Activated CD8-positive, alpha-beta T cell treated with anti-CD3 and anti-CD28 coated beads, Interleukin-2, amount 10 ng/mL, durations not matched to agents 7 days and 5 days (primary cell): Measurements from ENCODE around the gene FIZ1. TPM values are rescaled to one million over a fixed set of nuclear protein-coding genes. Genes with fewer than 3 reads are reported as not detected.
"Not testable (repeated sequence)": the region's sequence is repeated elsewhere in the genome, so short reads cannot be mapped to it uniquely, and the experiment has no call there.

Experiments
- ATAC-seq: fragments of 150-1000 bp; cut with Tn5 transposase; one replicate; pipeline ENCODE4 v1.10.0; 2021; ENCODE audit warnings: moderate library complexity
- CTCF ChIA-PET: fragments of 350-600 bp; sonication (Branson Sonifier 250); formaldehyde crosslinking; loops from one replicate; lab custom pipeline; 2021; ENCODE audit warnings: antibody characterized with exemption; lab: Charles Lee
- POLR2A ChIA-PET: fragments of 350-600 bp; sonication (Branson Sonifier 250); formaldehyde crosslinking; loops from one replicate; lab custom pipeline; 2021; ENCODE audit warnings: antibody characterized with exemption; lab: Charles Lee
- DNase-seq: peaks from one replicate; pipeline ENCODE4 v3.0.0-alpha.2; 2020
- H3K27ac Mint-ChIP-seq: one replicate; pipeline ENCODE4 v1.8.0; 2021; ENCODE audit warnings: mild to moderate bottlenecking, mixed read lengths
- H3K27me3 Mint-ChIP-seq: one replicate; pipeline ENCODE4 v1.8.0; 2021; ENCODE audit warnings: low read depth, mixed read lengths
- H3K36me3 Mint-ChIP-seq: one replicate; pipeline ENCODE4 v1.8.0; 2021; ENCODE audit warnings: low read depth, mixed read lengths
- H3K4me1 Mint-ChIP-seq: one replicate; pipeline ENCODE4 v1.8.0; 2021; ENCODE audit warnings: low read depth, mixed read lengths
- H3K4me3 Mint-ChIP-seq: one replicate; pipeline ENCODE4 v1.8.0; 2021; ENCODE audit warnings: mild to moderate bottlenecking, mixed read lengths
- H3K9me3 Mint-ChIP-seq: one replicate; pipeline ENCODE4 v1.8.0; 2022; ENCODE audit warnings: mixed read lengths; ENCODE audit not compliant: insufficient read depth
- total RNA-seq, 2 experiments: library from RNA; stranded (reverse); gene quantifications; one replicate each; pipeline ENCODE4 v1.2.3, GENCODE V29; 2021

Gene FIZ1
- total RNA-seq, 2 experiments from 2014 or later: 13.6 to 13.7 TPM

GRCh38 chr19:55581145-55581822 is 18.0 kb downstream of the FIZ1 start:
- peak; percentile 53 for DNase-seq
- Mint-ChIP-seq H3K27me3 (peaks cover 14% of the 10 kb centered on the region), H3K4me3 (peak overlapping the region; percentile 76)

DNA sequence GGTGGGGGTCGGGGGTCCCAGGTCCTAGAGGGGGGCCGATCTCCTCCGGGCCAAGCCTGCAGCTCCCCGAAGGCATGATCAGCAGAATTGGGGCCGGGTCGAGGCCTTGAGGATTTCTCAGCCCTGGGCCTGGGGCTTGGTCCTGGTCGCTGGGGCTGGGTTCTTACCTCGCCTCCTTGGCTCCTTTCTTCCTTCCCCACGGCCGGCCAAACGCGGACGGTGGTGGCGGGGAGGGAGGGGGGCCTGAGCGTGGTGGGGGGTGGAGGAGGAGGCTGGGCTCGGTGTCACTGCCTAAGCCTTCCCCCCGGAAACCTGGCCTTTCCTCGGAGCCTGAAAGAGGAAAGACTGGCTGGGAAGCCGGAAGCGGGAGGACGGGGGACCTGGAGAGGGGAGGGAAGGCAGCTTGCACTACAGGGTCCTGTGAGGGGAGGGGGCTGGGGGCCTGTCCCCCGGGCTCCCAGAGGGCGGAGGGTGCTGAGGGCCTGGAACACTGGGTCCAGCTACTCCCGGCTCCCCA is 18.6 kb downstream of the FIZ1 start, which contains the start of gene ZNF579:
Gene ZNF579, minus strand, starts transcription at position 221 of the 517 bp plus-strand sequence. CDS start 1,209 bp downstream, outside the sequence.
- peak; percentile 69 for ATAC-seq

More at GRCh38 chr19:55581145-55581822, 18.0 kb downstream of the FIZ1 start:
- Mint-ChIP-seq H3K27ac (peak overlapping the region; percentile 77), H3K36me3 (peaks cover 14% of the 10 kb centered on the region), H3K4me1 (peaks cover 30% of the 10 kb centered on the region), H3K9me3 (no peaks in the 10 kb centered on the region)
- ChIA-PET CTCF (interaction anchor here (2.0 kb wide), 1 partner anchor 52 kb away, joined by 9 read pairs; no protein-coding TSS in a partner anchor), POLR2A (interaction anchor here (0.7 to 2.0 kb wide), 4 partner anchors 18 to 53 kb away, joined by 3 to 9 read pairs (median 4); partner anchors contain the start of gene FIZ1)
- ATAC-seq: no peak

GRCh38 chr19:55579766-55580621 is 19.3 kb downstream of the FIZ1 start:
- Mint-ChIP-seq H3K4me1 (peaks cover 20% of the 10 kb centered on the region), H3K36me3 (peaks cover 14% of the 10 kb centered on the region), H3K27ac (peak overlapping the region; percentile 91), H3K9me3 (no peaks in the 10 kb centered on the region), H3K4me3 (peak overlapping the region; percentile 76), H3K27me3 (peaks cover 3% of the 10 kb centered on the region)
- ChIA-PET POLR2A (interaction anchor here (2.0 kb wide), 1 partner anchor 19 kb away, joined by 9 read pairs; the partner anchor contains the start of gene FIZ1), CTCF (no interaction called here)
- no peak for DNase-seq
- peak; percentile 45 for ATAC-seq

More for the DNA sequence above, 18.6 kb downstream of the FIZ1 start, which contains the start of gene ZNF579:
- POLR2A ChIA-PET: interaction anchor here (0.7 to 2.0 kb wide), 4 partner anchors 19 to 54 kb away, joined by 3 to 9 read pairs (median 4); partner anchors contain the start of gene FIZ1
- Mint-ChIP-seq H3K4me3 (peak within 1 kb of the TSS; percentile 76), H3K27ac (peak within 1 kb of the TSS; percentile 91), H3K9me3 (no peaks in the 10 kb centered on the region), H3K27me3 (peaks cover 9% of the 10 kb centered on the region), H3K36me3 (peaks cover 14% of the 10 kb centered on the region), H3K4me1 (peaks cover 25% of the 10 kb centered on the region)
- DNase-seq: peak; percentile 79
- CTCF ChIA-PET: interaction anchor here (2.0 kb wide), 1 partner anchor 53 kb away, joined by 9 read pairs; no protein-coding TSS in a partner anchor

DNA sequence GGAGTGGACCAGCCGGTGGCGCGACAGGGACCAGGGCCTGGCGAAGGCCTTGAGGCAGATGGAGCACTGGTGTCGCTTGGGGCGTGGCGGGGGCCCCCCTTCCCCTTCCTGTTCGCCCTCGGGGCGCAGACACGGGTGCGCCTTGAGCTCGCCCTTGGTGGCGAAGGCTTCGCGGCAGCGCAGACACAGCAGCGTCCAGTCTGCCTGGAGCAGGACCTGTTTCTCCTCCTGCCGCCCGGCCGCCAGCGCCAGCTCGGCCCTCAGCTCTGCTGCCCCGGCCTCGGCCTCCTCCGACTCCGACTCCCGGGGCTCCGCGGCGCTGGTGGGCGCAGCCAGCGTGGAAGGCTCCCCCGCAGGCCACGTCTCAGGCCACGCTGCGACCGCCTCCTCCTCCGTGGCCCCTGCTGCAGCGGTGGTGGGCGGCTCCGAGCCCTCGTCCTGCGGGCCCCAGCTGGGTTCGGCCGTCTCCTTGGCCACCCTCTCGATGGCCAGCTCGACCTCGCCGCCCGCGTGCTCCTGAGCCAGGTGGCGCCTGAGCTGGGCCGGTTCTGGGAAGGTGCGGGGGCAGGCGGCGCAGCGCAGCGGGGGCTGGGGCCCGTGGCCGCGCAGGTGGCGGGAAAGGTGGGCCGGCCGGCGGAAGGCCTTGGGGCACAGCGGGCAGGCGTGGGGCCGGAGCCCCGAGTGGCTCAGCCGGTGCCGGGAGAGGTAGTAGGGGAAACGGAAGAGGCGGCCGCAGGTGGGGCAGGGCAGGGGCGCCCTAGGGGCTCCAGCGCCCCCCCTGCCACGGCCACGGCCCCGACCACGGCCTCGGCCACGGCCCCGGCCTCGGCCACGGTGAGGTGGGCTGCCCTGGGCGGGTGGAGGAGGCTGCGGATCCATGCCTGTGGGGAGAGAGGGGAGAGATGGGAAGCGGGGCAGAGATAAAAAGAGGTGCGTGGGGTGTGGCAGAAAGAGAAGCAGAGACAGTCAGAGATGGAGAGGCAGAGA is 20.3 kb downstream of the FIZ1 start:
- H3K27me3 Mint-ChIP-seq: no peaks in the 10 kb centered on the region
- no peaks in the 10 kb centered on the region for H3K9me3 Mint-ChIP-seq
- no peak for DNase-seq
- H3K4me1 Mint-ChIP-seq: peaks cover 20% of the 10 kb centered on the region
- no peak for ATAC-seq
- peak overlapping the region; percentile 76 for H3K4me3 Mint-ChIP-seq
- ChIA-PET POLR2A (no interaction called here), CTCF (no interaction called here)
- peak overlapping the region; percentile 91 for H3K27ac Mint-ChIP-seq
- peaks cover 14% of the 10 kb centered on the region for H3K36me3 Mint-ChIP-seq

- Mint-ChIP-seq H3K36me3 (peaks cover 14% of the 10 kb centered on the region), H3K27ac (no peak overlapping the region), H3K27me3 (no peaks in the 10 kb centered on the region), H3K9me3 (no peaks in the 10 kb centered on the region), H3K4me3 (no peak overlapping the region), H3K4me1 (peaks cover 20% of the 10 kb centered on the region)
- DNase-seq (no peak), ATAC-seq (no peak)
- ChIA-PET POLR2A (no interaction called here), CTCF (no interaction called here)
These were observed 21.1 kb downstream of the FIZ1 start for GRCh38 chr19:55578031-55578760.

- Mint-ChIP-seq H3K4me1 (peaks cover 16% of the 10 kb centered on the region), H3K9me3 (no peaks in the 10 kb centered on the region), H3K27me3 (no peaks in the 10 kb centered on the region), H3K36me3 (peaks cover 14% of the 10 kb centered on the region), H3K27ac (no peak overlapping the region), H3K4me3 (no peak overlapping the region)
- ChIA-PET CTCF (interaction anchor here (0.7 kb wide), 1 partner anchor 56 kb away, joined by 3 read pairs; no protein-coding TSS in a partner anchor), POLR2A (interaction anchor here (0.6 to 0.9 kb wide), 2 partner anchors 22 to 1437 kb away, joined by 3 to 4 read pairs; partner anchors contain the start of gene FIZ1)
- no peak for ATAC-seq
- DNase-seq: no peak
These were observed 22.6 kb downstream of the FIZ1 start for GRCh38 chr19:55576746-55577145.

DNA sequence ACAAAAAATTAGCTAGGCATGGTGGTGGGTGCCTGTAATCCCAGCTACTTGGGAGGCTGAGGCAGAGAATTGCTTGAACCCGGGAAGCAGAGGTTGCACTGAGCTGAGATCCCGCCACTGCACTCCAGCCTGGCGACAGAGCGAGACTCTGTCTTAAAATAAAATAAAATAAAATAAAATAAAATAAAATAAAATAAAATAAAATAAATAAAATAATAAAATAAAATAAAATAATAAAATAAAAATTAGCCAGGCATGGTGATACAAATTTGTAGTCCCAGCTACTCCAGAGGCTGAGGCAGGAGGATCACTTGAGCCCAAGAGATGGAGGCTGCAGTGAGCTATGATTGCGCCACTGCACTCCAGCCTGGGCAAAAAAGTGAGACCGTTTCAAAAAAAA is 25.4 kb downstream of the FIZ1 start:
- ATAC-seq, H3K4me1 Mint-ChIP-seq, DNase-seq, H3K27ac Mint-ChIP-seq, POLR2A ChIA-PET, H3K27me3 Mint-ChIP-seq, H3K9me3 Mint-ChIP-seq, H3K4me3 Mint-ChIP-seq: not testable (repeated sequence)
- CTCF ChIA-PET: interaction anchor here (1.8 kb wide), 1 partner anchor 70 kb away, joined by 9 read pairs; no protein-coding TSS in a partner anchor
- peaks cover 11% of the 10 kb centered on the region for H3K36me3 Mint-ChIP-seq

- ATAC-seq, CTCF ChIA-PET, H3K27me3 Mint-ChIP-seq: not testable (repeated sequence)
These were observed 29.8 kb downstream of the FIZ1 start for GRCh38 chr19:55569477-55569876.

GRCh38 chr19:55567708-55568328 is 31.5 kb downstream of the FIZ1 start:
- Mint-ChIP-seq H3K27ac (no peak overlapping the region), H3K4me1 (no peaks in the 10 kb centered on the region), H3K9me3 (no peaks in the 10 kb centered on the region), H3K27me3 (peaks cover 2% of the 10 kb centered on the region), H3K4me3 (no peak overlapping the region), H3K36me3 (no peaks in the 10 kb centered on the region)
- ATAC-seq: no peak
- CTCF ChIA-PET: no interaction called here
- no peak for DNase-seq
- POLR2A ChIA-PET: no interaction called here

More at GRCh38 chr19:55569477-55569876, 29.8 kb downstream of the FIZ1 start:
- H3K36me3 Mint-ChIP-seq, H3K27ac Mint-ChIP-seq, H3K4me1 Mint-ChIP-seq, DNase-seq, H3K9me3 Mint-ChIP-seq, POLR2A ChIA-PET, H3K4me3 Mint-ChIP-seq: not testable (repeated sequence)

GRCh38 chr19:55566823-55567222 is 32.5 kb downstream of the FIZ1 start:
- Mint-ChIP-seq H3K36me3 (no peaks in the 10 kb centered on the region), H3K9me3 (no peaks in the 10 kb centered on the region), H3K4me3 (no peak overlapping the region), H3K27ac (no peak overlapping the region), H3K4me1 (no peaks in the 10 kb centered on the region), H3K27me3 (peaks cover 2% of the 10 kb centered on the region)
- ChIA-PET CTCF (interaction anchor here (0.9 kb wide), 1 partner anchor 65 kb away, joined by 4 read pairs; no protein-coding TSS in a partner anchor), POLR2A (no interaction called here)
- no peak for ATAC-seq
- DNase-seq: no peak
